GM19240 (cell line): ENCODE results near the gene LAMC1.
"Not testable (repeated sequence)": the region's sequence is repeated elsewhere in the genome, so short reads cannot be mapped to it uniquely, and the experiment has no call there.

Source experiments
- DNase-seq: peaks from one replicate; pipeline ENCODE4 v3.0.0; 2011; ENCODE audit warnings: low spot score; ENCODE audit not compliant: insufficient read length

LAMC1 gene

GRCh38 chr1:183148599-183148998 lies 125.4 kb downstream of the LAMC1 start:
- DNase-seq: no peak

GRCh38 chr1:183149273-183149672 lies 126.1 kb downstream of the LAMC1 start:
- DNase-seq: no peak

- DNase-seq: not testable (repeated sequence)
Observed at GRCh38 chr1:183150032-183150431, 126.8 kb downstream of the LAMC1 start.

DNA sequence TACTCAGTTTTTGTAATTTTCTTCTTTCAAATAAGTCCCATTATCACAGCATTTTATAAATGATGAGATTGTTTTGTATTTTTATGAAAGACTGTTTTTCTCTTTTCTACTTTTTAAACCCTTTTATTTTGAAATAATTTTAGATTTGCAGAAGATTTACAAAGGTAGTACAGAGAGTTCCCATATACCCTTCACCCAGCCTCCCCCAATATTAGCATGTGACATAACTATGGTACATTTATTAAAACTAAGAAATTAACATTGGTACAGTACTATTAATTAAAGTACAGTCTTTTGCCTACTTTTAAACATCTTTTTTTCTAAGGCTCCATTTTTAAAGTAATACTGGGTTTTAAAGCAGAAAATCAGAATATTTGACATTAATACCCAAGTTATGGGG lies 127.2 kb downstream of the LAMC1 start:
- DNase-seq: no peak

DNA sequence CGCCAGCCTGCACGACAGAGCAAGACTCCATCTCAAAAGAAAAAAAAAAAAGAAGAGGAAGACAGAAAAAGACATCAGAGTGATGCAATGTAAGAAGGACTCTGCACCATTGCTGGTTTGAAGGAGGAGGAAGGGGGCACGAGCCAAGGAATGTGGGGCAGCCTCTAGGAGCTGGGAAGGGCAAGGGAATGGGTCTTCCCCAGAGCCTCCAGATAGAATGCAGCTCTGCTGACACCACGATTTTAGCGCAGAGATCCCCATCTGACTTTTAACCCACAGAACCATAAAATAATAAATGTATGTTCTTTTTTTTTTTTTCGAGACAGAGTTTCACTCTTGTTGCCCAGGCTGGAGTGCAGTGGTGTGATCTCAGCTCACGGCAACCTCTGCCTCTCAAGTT lies 129.0 kb downstream of the LAMC1 start:
- DNase-seq: no peak

- no peak for DNase-seq
Observed at GRCh38 chr1:183155939-183156338, 132.7 kb downstream of the LAMC1 start.

GRCh38 chr1:183159960-183160359 lies 136.7 kb downstream of the LAMC1 start:
- no peak for DNase-seq

DNA sequence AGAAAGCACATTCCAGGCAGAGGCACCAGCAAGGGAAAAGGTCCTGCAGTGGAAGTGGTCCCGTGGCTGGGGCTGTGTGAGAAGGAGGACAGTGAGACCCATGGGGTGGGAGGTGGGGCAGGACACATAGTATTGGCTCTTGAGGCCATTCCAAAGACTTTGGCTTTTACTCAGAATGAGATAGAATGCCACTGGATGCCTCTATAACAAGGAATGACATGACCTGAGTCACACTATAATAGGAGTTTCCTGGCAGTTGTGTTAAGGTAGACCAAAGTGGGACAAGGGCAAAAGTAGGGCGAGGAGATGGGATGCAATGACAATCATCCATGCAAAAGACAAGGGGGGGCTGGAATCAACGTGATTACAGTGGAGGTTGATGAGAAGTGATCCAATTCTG lies 138.2 kb downstream of the LAMC1 start:
- DNase-seq: no peak

GRCh38 chr1:183163316-183163715 lies 140.1 kb downstream of the LAMC1 start:
- DNase-seq: no peak

GRCh38 chr1:183164340-183164739 lies 141.1 kb downstream of the LAMC1 start:
- DNase-seq: no peak

DNA sequence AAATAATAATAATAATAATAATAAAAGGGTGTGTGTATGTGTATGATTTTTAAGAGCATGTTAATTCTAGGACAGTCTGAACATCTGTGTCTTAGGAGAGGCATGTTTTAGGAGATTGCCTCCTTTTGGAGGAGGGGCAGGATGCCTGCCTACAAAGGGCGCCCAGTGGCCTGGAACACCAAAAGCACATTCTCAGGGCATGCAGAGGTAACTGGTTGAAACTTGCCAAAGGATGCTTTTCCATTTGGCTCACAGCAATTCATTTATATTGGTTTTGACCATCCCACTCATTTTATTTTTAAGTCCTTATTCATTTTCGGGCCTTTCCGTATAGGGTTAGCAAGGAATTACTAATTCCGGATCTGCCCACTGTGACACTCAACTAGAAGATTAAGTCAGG lies 141.7 kb downstream of the LAMC1 start:
- DNase-seq: no peak

GRCh38 chr1:183165456-183165855 lies 142.2 kb downstream of the LAMC1 start:
- DNase-seq: no peak

- DNase-seq: no peak
Observed at GRCh38 chr1:183166454-183166853, 143.2 kb downstream of the LAMC1 start.

DNA sequence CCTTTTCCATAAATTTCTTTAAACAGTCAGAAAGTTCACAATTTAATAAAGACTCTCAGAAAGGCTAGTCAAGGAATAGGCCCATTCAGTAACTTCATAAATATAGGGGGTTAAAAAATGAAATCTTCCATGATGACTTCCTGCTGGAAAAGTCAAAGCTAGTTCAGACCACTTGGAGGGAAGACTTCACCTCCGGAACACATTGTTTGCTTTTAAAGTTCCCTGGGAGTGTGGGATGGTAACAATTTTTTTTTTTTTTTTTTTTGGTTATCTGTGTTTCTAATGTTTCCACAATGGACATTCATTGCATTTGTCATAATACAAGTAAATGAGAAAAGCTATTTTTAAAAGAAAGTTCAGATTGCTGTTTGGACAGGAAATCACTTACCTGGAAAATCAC lies 144.5 kb downstream of the LAMC1 start:
- no peak for DNase-seq

- DNase-seq: no peak
Observed at GRCh38 chr1:183168308-183168707, 145.1 kb downstream of the LAMC1 start.

DNA sequence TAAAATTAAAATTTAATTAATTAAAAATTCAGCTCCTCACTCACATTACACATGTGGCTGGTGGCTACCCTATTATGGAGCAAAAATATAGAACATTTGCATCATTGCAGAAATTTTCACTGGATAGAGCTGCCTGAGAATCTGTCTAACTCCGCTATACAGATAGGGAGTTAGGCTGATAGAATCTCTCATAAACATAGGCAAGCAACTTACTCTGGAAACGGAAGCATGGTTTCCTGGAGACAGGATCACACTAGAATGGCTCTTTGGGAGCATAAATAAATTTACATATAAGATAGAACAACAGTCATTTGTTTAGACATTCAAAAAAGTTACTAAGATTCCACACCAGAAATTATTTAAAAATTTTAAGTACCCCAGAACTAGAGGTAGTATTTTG lies 150.6 kb downstream of the LAMC1 start:
- DNase-seq: no peak

- DNase-seq: no peak
Observed at GRCh38 chr1:183175631-183176030, 152.4 kb downstream of the LAMC1 start.

DNA sequence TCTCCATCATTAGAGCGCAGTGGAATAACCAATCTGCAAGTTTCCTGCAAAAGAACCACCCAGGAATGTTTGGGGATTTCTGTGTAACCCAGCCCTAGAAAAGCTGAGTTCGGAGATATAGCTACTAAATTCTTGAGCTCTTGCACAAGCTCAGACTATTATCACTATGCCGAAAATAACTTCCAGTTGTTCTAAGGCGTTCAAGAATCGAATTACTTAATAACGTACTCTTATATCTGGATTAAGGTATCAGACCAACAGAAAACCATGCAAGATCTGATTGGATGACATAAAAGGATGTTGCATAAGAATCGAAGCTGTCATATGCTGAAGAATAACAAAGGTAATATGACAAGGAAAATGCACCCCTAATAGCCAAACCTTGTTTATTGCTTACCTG lies 155.3 kb downstream of the LAMC1 start:
- DNase-seq: no peak

DNA sequence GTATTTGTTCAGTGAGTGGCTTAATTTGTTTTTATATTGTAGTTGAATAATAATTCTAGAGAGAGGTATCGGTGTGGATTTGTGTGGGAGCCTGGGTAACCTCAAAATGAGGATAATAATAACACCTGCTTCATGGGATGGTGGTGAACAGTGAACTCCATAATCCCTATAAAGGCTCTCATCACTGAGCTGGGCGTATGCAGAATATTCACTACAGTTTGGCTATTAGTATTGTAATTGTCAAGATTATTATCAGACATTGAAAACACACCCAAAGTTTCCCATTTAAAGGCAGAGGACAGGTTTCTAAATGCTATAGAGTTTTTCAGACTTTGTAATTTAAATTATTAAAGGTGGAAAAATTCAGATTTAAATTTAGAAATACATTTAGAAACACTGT lies 155.8 kb downstream of the LAMC1 start:
- DNase-seq: no peak

- DNase-seq: no peak
Observed at GRCh38 chr1:183180218-183180617, 157.0 kb downstream of the LAMC1 start.

DNA sequence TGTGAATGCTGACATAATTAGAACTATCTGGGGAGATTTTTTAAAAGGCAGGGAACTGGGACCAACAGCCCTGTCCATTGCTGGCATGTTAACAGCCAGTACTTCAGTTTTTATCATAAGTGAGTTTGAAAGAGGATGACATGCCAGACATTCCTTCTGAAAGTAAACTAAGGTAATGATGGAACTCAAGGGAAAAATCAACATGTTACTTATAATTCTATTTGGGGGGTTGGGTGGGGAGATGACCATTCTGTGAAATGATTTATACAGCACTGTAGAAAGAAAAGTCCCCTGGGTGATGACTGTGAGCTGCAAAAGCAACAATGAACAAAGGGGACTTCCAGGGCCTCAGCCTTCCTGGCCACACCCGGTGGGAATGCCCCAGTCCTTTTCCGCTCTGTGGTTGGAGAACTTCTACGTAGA lies 157.4 kb downstream of the LAMC1 start:
- peak; percentile 22 for DNase-seq

DNA sequence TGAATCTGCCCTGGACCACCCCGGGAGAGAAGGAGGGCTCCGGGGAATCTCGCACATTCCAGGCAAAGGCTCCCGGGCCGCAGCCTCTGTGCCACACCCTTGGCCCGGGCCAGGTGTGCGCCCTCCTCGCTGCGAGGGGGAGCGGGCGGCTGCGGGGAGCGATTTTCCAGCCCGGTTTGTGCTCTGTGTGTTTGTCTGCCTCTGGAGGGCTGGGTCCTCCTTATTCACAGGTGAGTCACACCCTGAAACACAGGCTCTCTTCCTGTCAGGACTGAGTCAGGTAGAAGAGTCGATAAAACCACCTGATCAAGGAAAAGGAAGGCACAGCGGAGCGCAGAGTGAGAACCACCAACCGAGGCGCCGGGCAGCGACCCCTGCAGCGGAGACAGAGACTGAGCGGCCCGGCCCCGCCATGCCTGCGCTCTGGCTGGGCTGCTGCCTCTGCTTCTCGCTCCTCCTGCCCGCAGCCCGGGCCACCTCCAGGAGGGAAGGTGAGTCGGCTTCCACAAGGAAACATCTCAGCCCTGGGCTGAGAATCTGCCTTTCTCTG lies 162.8 kb downstream of the LAMC1 start, which contains the start of gene LAMC2:
LAMC2 (plus strand) TSS at position 324 of the 550 bp plus-strand sequence; CDS start at position 413, 89 bp downstream.
- no peak for DNase-seq

DNA sequence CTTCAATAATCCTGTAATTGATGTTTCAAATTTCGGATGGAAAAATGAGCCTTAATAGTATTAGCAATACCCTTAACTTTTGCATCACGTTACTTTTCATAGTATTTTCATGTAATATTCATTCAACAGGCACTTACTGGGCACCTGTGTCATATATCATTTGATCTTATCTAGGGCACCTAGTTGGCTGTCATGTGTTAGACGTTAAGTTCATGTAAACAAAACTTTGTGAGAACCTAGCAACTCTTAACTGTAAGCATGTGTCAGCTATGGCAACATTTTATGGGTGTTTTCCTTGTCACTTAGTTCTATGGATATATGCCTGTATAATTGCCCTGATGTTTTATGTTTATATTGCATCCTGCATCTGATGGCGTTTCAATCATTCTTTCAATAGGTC lies 163.6 kb downstream of the LAMC1 start:
- no peak for DNase-seq

- DNase-seq: no peak
Observed at GRCh38 chr1:183188240-183188639, 165.0 kb downstream of the LAMC1 start.
